ENCODE data around the gene PRB4. TPM values are rescaled to one million over a fixed set of nuclear protein-coding genes. Genes with fewer than 3 reads are reported as not detected.

PRB4 gene
- not detected in 2 replicates for total RNA-seq

DNA sequence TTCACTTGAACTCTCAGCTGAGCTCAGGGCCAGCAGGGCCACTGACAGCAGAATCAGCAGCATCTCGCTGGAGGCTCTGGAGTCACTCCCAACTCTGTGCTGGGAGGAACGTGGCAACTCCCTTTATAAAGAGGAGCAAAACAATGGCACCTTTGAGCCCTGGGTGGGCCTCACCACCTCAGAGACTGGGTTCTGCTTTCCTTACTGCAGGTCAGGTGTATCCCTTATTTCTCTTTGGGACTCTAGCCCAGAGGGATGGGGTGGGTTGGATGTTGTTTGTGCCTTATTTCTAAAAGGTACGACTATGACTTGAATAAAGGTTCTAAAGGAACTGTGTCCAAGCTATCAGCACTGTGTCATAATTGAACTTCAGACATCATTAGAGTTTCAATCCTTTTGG lies at the start of gene PRB4:
PRB4 (minus strand) TSS at position 101 of the 400 bp plus-strand sequence; CDS start at position 63, 38 bp downstream.

GRCh38 chr12:11269607-11270006 lies 40.6 kb downstream of the PRB4 start, which contains the start of gene PRB3:
TSS of gene PRB3 (minus strand) at chr12:11269707. CDS start at chr12:11269669, 38 bp downstream.

Other genes starting within 250 kb of the PRB4 start
- 6.3 and 9.4 TPM in 2 replicates for gene TAS2R46, start 248.1 kb downstream of the PRB4 start, total RNA-seq
- 10.2 TPM in 1 of 2 replicates, not detected in the other for gene TAS2R43, start 218.1 kb downstream of the PRB4 start, total RNA-seq
- gene TAS2R30, start 175.8 kb downstream of the PRB4 start, total RNA-seq, result 14.9 and 15.2 TPM in 2 replicates
- gene SMIM10L1, start 139.2 kb downstream of the PRB4 start, total RNA-seq, result 9.0 and 9.7 TPM in 2 replicates
- gene TAS2R42, start 123.5 kb downstream of the PRB4 start, total RNA-seq, result not detected in 2 replicates
- gene PRB3, start 40.7 kb downstream of the PRB4 start, total RNA-seq, result not detected in 2 replicates
- gene PRB2, start 85.1 kb upstream of the PRB4 start, total RNA-seq, result not detected in 2 replicates

Data from thoracic aorta endothelial cell (primary cell).